Body of pancreas (tissue), 4 donors: ENCODE measurements around the gene EGFLAM. TPM values are rescaled to one million over a fixed set of nuclear protein-coding genes. Genes with fewer than 3 reads are reported as not detected.

Source experiments
- ATAC-seq: fragments of 150-250 bp; one replicate; pipeline ENCODE4 v1.9.1; 2016
- DNase-seq, 4 donors: peaks; one replicate each; pipeline ENCODE4 v3.0.0-alpha.2; 2019
- H3K27ac ChIP-seq, 4 donors: fragments of 200-600 bp; sonication (generic); 1 replicate in 3 of 4; 2 replicates in 1 of 4; pipeline versions ENCODE4 v1.5.1 to v1.6.1; 2016 to 2019; ENCODE audit warnings: mild to moderate bottlenecking in 1 of 4, mixed read lengths in 1 of 4, moderate library complexity in 1 of 4
- H3K27me3 ChIP-seq, 2 donors: fragments of 200-600 bp; sonication (generic); one replicate each; pipeline ENCODE4 v1.6.0; 2016; ENCODE audit warnings: mild to moderate bottlenecking in 1 of 2
- H3K36me3 ChIP-seq, 2 donors: fragments of 200-600 bp; sonication (generic); replicated peaks in 1 of 2; 2 replicates each; pipeline ENCODE4 v1.5.1; 2016; ENCODE audit warnings: low read depth in 2 of 2; ENCODE audit not compliant: insufficient read depth in 1 of 2
- H3K4me1 ChIP-seq: fragments of 200-600 bp; sonication (generic); one replicate; pipeline ENCODE4 v1.6.0; 2016
- H3K4me3 ChIP-seq, 2 donors: fragments of 200-600 bp; sonication (generic); 1 replicate in 1 of 2; 2 replicates in 1 of 2; pipeline ENCODE4 v1.5.1; 2016 to 2019
- H3K9me3 ChIP-seq, 3 donors: fragments of 200-600 bp; sonication (generic); 1 replicate in 2 of 3; 2 replicates in 1 of 3; pipeline ENCODE4 v1.5.1; 2016
- POLR2A ChIP-seq, 3 donors: fragments of 450-650 bp; IDR thresholded peaks; one replicate each; pipeline ENCODE4 v1.6.1; 2016; ENCODE audit warnings: antibody characterized with exemption in 3 of 3, mild to moderate bottlenecking in 2 of 3
- WGBS, 2 donors: methylation state at CpG; one replicate each; pipeline ENCODE4 v1.1.5; 2017; 5-methylcytosine and 5-hydroxymethylcytosine counted together
- intact Hi-C: fragments of 100-400 bp; cut with DNase I; formaldehyde crosslinking; loops from one replicate; pipeline ENCODE4 v1.15.1; 2023
- total RNA-seq, 2 donors: library from RNA; depleted of rRNA; stranded (reverse); fragments of >200 nt; gene quantifications; one replicate each; pipeline ENCODE4 v1.1.0, GENCODE V29; 2016
- TF ChIP-seq, protein P1 (sequence below), 7 experiments: fragments of 450-650 bp in 4 of 7; fragments of 200-600 bp in 3 of 7; sonication (generic) in 3 of 7; IDR thresholded peaks; one replicate each; pipeline ENCODE4 v1.5.1; 2016 to 2019; ENCODE audit warnings: antibody characterized with exemption in 7 of 7

EGFLAM gene
- total RNA-seq, 2 donors from 2014 or later = 0.26 to 4.6 TPM

DNA sequence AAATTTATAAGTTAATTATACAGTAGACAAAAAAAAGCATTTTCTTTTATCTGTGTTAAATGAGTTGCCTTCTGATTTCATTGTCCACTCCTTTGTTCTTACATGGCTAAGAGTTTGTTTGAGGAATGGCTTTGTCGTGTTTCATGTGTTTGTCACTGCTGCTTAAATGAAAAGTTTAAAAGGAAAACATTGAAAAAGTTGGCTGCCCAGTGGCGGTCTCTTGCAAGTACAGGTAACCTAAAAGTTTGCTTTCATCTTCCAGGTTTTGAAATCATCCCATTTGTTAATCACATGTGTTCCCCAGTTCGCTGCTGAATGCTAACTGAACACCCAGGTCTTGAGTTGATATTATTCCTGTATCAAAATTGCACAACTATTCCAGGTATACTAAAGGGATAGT lies 33.9 kb downstream of the EGFLAM start:
- Histone ChIP-seq H3K9me3 (no peaks in the 10 kb centered on the region), H3K27ac (no peak overlapping the region), H3K36me3 (no peaks in the 10 kb centered on the region), H3K4me1 (no peaks in the 10 kb centered on the region), H3K4me3 (no peak overlapping the region), H3K27me3 (no peaks in the 10 kb centered on the region)
- no peak for DNase-seq
- TF ChIP-seq, protein P1, sequence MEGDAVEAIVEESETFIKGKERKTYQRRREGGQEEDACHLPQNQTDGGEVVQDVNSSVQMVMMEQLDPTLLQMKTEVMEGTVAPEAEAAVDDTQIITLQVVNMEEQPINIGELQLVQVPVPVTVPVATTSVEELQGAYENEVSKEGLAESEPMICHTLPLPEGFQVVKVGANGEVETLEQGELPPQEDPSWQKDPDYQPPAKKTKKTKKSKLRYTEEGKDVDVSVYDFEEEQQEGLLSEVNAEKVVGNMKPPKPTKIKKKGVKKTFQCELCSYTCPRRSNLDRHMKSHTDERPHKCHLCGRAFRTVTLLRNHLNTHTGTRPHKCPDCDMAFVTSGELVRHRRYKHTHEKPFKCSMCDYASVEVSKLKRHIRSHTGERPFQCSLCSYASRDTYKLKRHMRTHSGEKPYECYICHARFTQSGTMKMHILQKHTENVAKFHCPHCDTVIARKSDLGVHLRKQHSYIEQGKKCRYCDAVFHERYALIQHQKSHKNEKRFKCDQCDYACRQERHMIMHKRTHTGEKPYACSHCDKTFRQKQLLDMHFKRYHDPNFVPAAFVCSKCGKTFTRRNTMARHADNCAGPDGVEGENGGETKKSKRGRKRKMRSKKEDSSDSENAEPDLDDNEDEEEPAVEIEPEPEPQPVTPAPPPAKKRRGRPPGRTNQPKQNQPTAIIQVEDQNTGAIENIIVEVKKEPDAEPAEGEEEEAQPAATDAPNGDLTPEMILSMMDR (IDR thresholded peaks at IDR 0.05) = no peak
- TF ChIP-seq POLR2A (IDR thresholded peaks at IDR 0.05) = no peak
- ATAC-seq = no peak
- intact Hi-C loops = no loop called here
- 50 to 62% methylated on average over 3 of the region's 3 CpGs for WGBS, 2 donors

DNA sequence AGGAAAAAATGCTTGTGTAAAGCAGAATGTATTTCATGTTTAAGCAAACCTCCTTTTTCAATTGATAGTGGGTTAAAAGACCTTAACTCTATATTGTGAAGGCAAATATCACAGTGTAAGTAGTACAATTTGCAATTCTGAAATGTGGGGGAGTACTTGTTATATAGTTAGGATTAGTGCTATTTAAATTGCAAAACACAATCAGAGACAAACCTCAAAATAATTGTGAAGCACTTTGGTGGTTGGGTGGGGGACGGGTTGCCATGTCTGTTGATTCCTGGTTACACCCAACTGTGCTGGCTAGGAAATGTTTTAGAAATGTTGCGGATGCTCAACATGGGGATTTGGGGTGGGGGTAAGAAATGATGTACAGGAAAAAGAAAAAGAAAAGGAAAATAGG lies 37.4 kb downstream of the EGFLAM start:
- no peak for DNase-seq
- TF ChIP-seq, protein P1 (IDR thresholded peaks at IDR 0.05) = no peak
- no peak for TF ChIP-seq POLR2A (IDR thresholded peaks at IDR 0.05)
- Histone ChIP-seq H3K27me3 (no peaks in the 10 kb centered on the region), H3K36me3 (no peaks in the 10 kb centered on the region), H3K9me3 (no peaks in the 10 kb centered on the region), H3K27ac (no peak overlapping the region), H3K4me3 (no peak overlapping the region), H3K4me1 (no peaks in the 10 kb centered on the region)
- no peak for ATAC-seq
- 64 to 69% methylated on average over 2 of the region's 2 CpGs for WGBS, 2 donors
- intact Hi-C loops = no loop called here

GRCh38 chr5:38297830-38298608 lies 39.7 kb downstream of the EGFLAM start:
- no peaks in the 10 kb centered on the region for H3K36me3 ChIP-seq
- H3K4me1 ChIP-seq = no peaks in the 10 kb centered on the region
- no peak overlapping the region for H3K27ac ChIP-seq
- intact Hi-C loops = no loop called here
- no peaks in the 10 kb centered on the region for H3K9me3 ChIP-seq
- no peak for TF ChIP-seq POLR2A (IDR thresholded peaks at IDR 0.05)
- TF ChIP-seq, protein P1 (IDR thresholded peaks at IDR 0.05) = no peak
- DNase-seq (no peak), ATAC-seq (no peak)
- 34 to 40% methylated on average over 8 of the region's 8 CpGs for WGBS, 2 donors
- no peaks in the 10 kb centered on the region for H3K27me3 ChIP-seq
- H3K4me3 ChIP-seq = no peak overlapping the region

DNA sequence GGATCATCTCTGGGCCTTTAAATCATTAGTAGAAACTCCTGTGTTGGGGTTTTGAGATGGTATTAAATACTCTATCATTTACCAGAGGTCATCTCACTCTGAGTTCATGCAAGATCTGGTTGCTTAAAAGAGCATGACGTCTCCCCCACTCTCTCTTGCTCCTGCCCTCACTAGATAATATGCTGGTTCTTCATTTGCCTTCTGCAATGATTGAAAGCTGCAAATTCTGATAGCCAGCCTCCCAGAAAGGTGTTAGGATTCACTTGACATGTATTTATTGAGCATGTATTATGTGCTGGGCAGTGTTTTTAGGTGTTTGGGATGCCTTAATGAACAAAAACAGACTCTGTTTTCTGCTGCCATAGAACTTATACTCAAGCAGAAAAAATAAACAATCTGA lies 41.2 kb downstream of the EGFLAM start:
- no peaks in the 10 kb centered on the region for H3K36me3 ChIP-seq
- no peaks in the 10 kb centered on the region for H3K4me1 ChIP-seq
- no peak for ATAC-seq
- H3K4me3 ChIP-seq = no peak overlapping the region
- intact Hi-C loops = no loop called here
- H3K9me3 ChIP-seq = no peaks in the 10 kb centered on the region
- DNase-seq = no peak
- WGBS, 2 donors = 44 to 67% methylated on average over 1 of the region's 1 CpG
- H3K27me3 ChIP-seq = no peaks in the 10 kb centered on the region
- no peak overlapping the region for H3K27ac ChIP-seq
- TF ChIP-seq, protein P1 (IDR thresholded peaks at IDR 0.05) = no peak
- TF ChIP-seq POLR2A (IDR thresholded peaks at IDR 0.05) = no peak

GRCh38 chr5:38305148-38305547 lies 46.8 kb downstream of the EGFLAM start:
- 65% methylated on average over 2 of the region's 2 CpGs for WGBS, 2 donors
- Histone ChIP-seq H3K27ac (no peak overlapping the region), H3K36me3 (no peaks in the 10 kb centered on the region), H3K4me3 (no peak overlapping the region), H3K4me1 (no peaks in the 10 kb centered on the region), H3K9me3 (peaks cover 0 to 10% (median 0%) of the 10 kb centered on the region in 3 donors), H3K27me3 (no peaks in the 10 kb centered on the region)
- DNase-seq (no peak), ATAC-seq (no peak)
- TF ChIP-seq, protein P1 (IDR thresholded peaks at IDR 0.05) = no peak
- TF ChIP-seq POLR2A (IDR thresholded peaks at IDR 0.05) = no peak
- intact Hi-C loops = no loop called here
